PC-9 (cell line): ENCODE data around the gene ARCN1. TPM values are rescaled to one million over a fixed set of nuclear protein-coding genes. Genes with fewer than 3 reads are reported as not detected.

Experiments used
- BruUV-seq: library from RNA; stranded (reverse); fragments of 400-500 nt; replicated peaks from 2 replicates; lab custom pipeline; 2021; lab: Mats Ljungman, UMichigan
- CTCF ChIA-PET: fragments of 300-600 bp; sonication (Branson Sonifier 250); formaldehyde crosslinking; loops from one replicate; lab custom pipeline; 2022; ENCODE audit warnings: antibody characterized with exemption; lab: Charles Lee
- POLR2A ChIA-PET: fragments of 300-600 bp; sonication (Branson Sonifier 250); formaldehyde crosslinking; loops from one replicate; lab custom pipeline; 2022; ENCODE audit warnings: antibody characterized with exemption; ENCODE audit not compliant: unreplicated experiment; lab: Charles Lee
- DNase-seq, 2 experiments: peaks; one replicate each; pipeline versions ENCODE4 v3.0.0 to v3.0.0-alpha.2; 2015 to 2022; ENCODE audit warnings: mixed read lengths in 1 of 2
- H2AFZ ChIP-seq: fragments of 200-600 bp; sonication (generic); 2 replicates; pipeline ENCODE4 v1.8.1; 2017; ENCODE audit warnings: antibody characterized with exemption
- H3F3A ChIP-seq: fragments of 200-600 bp; sonication (generic); 2 replicates; pipeline ENCODE4 v1.8.1; 2017; ENCODE audit warnings: antibody characterized with exemption, mild to moderate bottlenecking, low read depth; ENCODE audit not compliant: insufficient read depth
- H3K27ac ChIP-seq: fragments of 200-600 bp; sonication (generic); 2 replicates; pipeline ENCODE4 v1.6.1; 2016; ENCODE audit warnings: mixed run types
- H3K27me3 ChIP-seq: fragments of 200-600 bp; sonication (generic); 2 replicates; pipeline ENCODE4 v1.6.1; 2016; ENCODE audit warnings: low read depth, mixed run types; ENCODE audit not compliant: insufficient read depth
- H3K36me3 ChIP-seq: fragments of 200-600 bp; sonication (generic); 2 replicates; pipeline ENCODE4 v1.6.1; 2016; ENCODE audit warnings: low read depth, mixed run types
- H3K4me1 ChIP-seq: fragments of 200-600 bp; sonication (generic); replicated peaks from 2 replicates; pipeline ENCODE4 v1.6.1; 2016; ENCODE audit warnings: mixed run types; ENCODE audit not compliant: insufficient read depth
- H3K4me2 ChIP-seq: fragments of 200-600 bp; sonication (generic); 2 replicates; pipeline ENCODE4 v1.6.1; 2017; ENCODE audit warnings: mixed run types
- H3K4me3 ChIP-seq: fragments of 200-600 bp; sonication (generic); 2 replicates; pipeline ENCODE4 v1.6.1; 2016; ENCODE audit warnings: mixed run types
- H3K79me2 ChIP-seq: fragments of 200-600 bp; sonication (generic); 2 replicates; pipeline ENCODE4 v1.6.1; 2017; ENCODE audit warnings: low read depth, mixed run types
- H3K9me2 ChIP-seq: fragments of 200-600 bp; sonication (generic); 2 replicates; pipeline ENCODE4 v1.8.1; 2017; ENCODE audit warnings: mild to moderate bottlenecking; ENCODE audit not compliant: insufficient read depth
- H3K9me3 ChIP-seq: fragments of 200-600 bp; sonication (generic); 2 replicates; pipeline ENCODE4 v1.8.1; 2016; ENCODE audit warnings: low read depth; ENCODE audit not compliant: insufficient read depth
- H4K20me1 ChIP-seq: fragments of 200-600 bp; sonication (generic); 2 replicates; pipeline ENCODE4 v1.8.1; 2017; ENCODE audit not compliant: insufficient read depth
- CTCF ChIP-seq: fragments of 200-600 bp; sonication (generic); conservative IDR thresholded peaks from 2 replicates; pipeline ENCODE4 v1.6.1; 2017; ENCODE audit warnings: mixed run types, antibody characterized with exemption, mild to moderate bottlenecking, moderate library complexity
- EZH2 ChIP-seq: fragments of 200-600 bp; sonication (generic); IDR thresholded peaks from 2 replicates; pipeline ENCODE4 v1.8.0; 2017; ENCODE audit warnings: antibody characterized with exemption, low read depth
- intact Hi-C: fragments of 100-400 bp; cut with micrococcal nuclease; formaldehyde crosslinking; loops from one replicate; pipeline ENCODE4 v1.10.0; 2022; ENCODE audit not compliant: unreplicated experiment
- total RNA-seq: library from RNA; stranded (reverse); gene quantifications from 2 replicates; pipeline ENCODE4 v1.2.3, GENCODE V29; 2021

ARCN1 gene
- total RNA-seq, 1 experiment from 2014 or later, result 105 TPM

- intact Hi-C loops, result loop anchor here (5.0 kb wide), 1 partner anchor 37 kb away; no protein-coding TSS in a partner anchor
- DNase-seq, result no peak
- no peak overlapping the region for H3K4me3 ChIP-seq
- ChIA-PET CTCF (interaction anchor here (0.8 kb wide), 1 partner anchor 32 kb away, joined by 3 read pairs; no protein-coding TSS in a partner anchor), POLR2A (interaction anchor here (0.6 kb wide), 1 partner anchor 480 kb away, joined by 7 read pairs; the partner anchor contains the start of gene HMBS)
- H3K4me2 ChIP-seq, result no peak overlapping the region
- peaks cover 13% of the 10 kb centered on the region; the same call in 1 of the 2 replicates for H3K27me3 ChIP-seq
- H3K9me3 ChIP-seq, result no peaks in the 10 kb centered on the region
- TF ChIP-seq EZH2, result no peak
- no peak for TF ChIP-seq CTCF
- H3K36me3 ChIP-seq, result peaks cover 13% of the 10 kb centered on the region
- no peak overlapping the region for H3K27ac ChIP-seq
- no peaks in the 10 kb centered on the region; the same call in 1 of the 2 replicates for H4K20me1 ChIP-seq
- peaks cover 6% of the 10 kb centered on the region; the same call in 1 of the 2 replicates for H3K4me1 ChIP-seq
- peaks cover 45% of the 10 kb centered on the region for H3F3A ChIP-seq
- H3K79me2 ChIP-seq, result no peaks in the 10 kb centered on the region
- no peaks in the 10 kb centered on the region for H3K9me2 ChIP-seq
- H2AFZ ChIP-seq, result no peak overlapping the region
- BruUV-seq, result no TSS peak
These were observed 33.1 kb downstream of the ARCN1 start for GRCh38 chr11:118605116-118605867.

- H3K27ac ChIP-seq, result no peak overlapping the region
- intact Hi-C loops, result loop anchor here (5.0 kb wide), 1 partner anchor 36 kb away; no protein-coding TSS in a partner anchor
These were observed 34.1 kb downstream of the ARCN1 start for GRCh38 chr11:118606157-118606843.

More at GRCh38 chr11:118606157-118606843, 34.1 kb downstream of the ARCN1 start:
- DNase-seq, result no peak
- Histone ChIP-seq H3K36me3 (peaks cover 8% of the 10 kb centered on the region), H3K4me2 (no peak overlapping the region), H4K20me1 (no peaks in the 10 kb centered on the region), H3K4me3 (no peak overlapping the region), H3K4me1 (peaks cover 6% of the 10 kb centered on the region; the same call in 1 of the 2 replicates), H3K79me2 (no peaks in the 10 kb centered on the region), H3K9me3 (no peaks in the 10 kb centered on the region), H3K9me2 (no peaks in the 10 kb centered on the region), H2AFZ (no peak overlapping the region), H3K27me3 (peaks cover 13% of the 10 kb centered on the region; the same call in 1 of the 2 replicates), H3F3A (peaks cover 45% of the 10 kb centered on the region)
- CTCF ChIA-PET, result no interaction called here
- TF ChIP-seq CTCF, result no peak
- TF ChIP-seq EZH2, result no peak
- POLR2A ChIA-PET, result no interaction called here
- no TSS peak for BruUV-seq
